Astrocyte (in vitro differentiated cells and primary cell): Measurements from ENCODE around the gene RCCD1.

Experiments used
- CTCF ChIP-seq: IDR thresholded peaks from 2 replicates; pipeline ENCODE4 v1.5.1; 2011; ENCODE audit warnings: low read depth, mild to moderate bottlenecking, inconsistent platforms, low read length, moderate library complexity; ENCODE audit not compliant: insufficient read depth
- EZH2 ChIP-seq: IDR thresholded peaks from 2 replicates; pipeline ENCODE4 v1.6.1; 2012; ENCODE audit warnings: mild to moderate bottlenecking, low read length, inconsistent platforms; ENCODE audit not compliant: insufficient read depth

- TF ChIP-seq CTCF (no peak), EZH2 (no peak)
Observed at GRCh38 chr15:90939756-90940155, 14.9 kb upstream of the RCCD1 start.
